Esophagus squamous epithelium (tissue), 5 donors: ENCODE results near the gene ZSCAN5B. TPM values are rescaled to one million over a fixed set of nuclear protein-coding genes. Genes with fewer than 3 reads are reported as not detected.

ENCODE experiments used
- DNase-seq: peaks from one replicate; lab custom pipeline; 2025; lab: John Stamatoyannopoulos, UW
- H3K27ac ChIP-seq, 4 donors: fragments of 200-600 bp; sonication (generic); one replicate each; pipeline ENCODE4 v1.5.1; 2016 to 2019; ENCODE audit warnings: mild to moderate bottlenecking in 1 of 4
- H3K27me3 ChIP-seq, 4 donors: fragments of 200-600 bp; sonication (generic); 1 replicate in 3 of 4; 2 replicates in 1 of 4; pipeline versions ENCODE4 v1.5.1 to v1.6.0; 2017 to 2021; ENCODE audit warnings: antibody characterized with exemption in 1 of 4
- H3K36me3 ChIP-seq, 3 donors: fragments of 200-600 bp; sonication (generic); one replicate each; pipeline ENCODE4 v1.5.1; 2016 to 2019
- H3K4me1 ChIP-seq, 3 donors: fragments of 200-600 bp; sonication (generic); one replicate each; pipeline ENCODE4 v1.5.1; 2017 to 2019
- H3K4me3 ChIP-seq, 4 donors: fragments of 200-600 bp; sonication (generic); 1 replicate in 3 of 4; 2 replicates in 1 of 4; pipeline ENCODE4 v1.5.1; 2016 to 2019; ENCODE audit warnings: mild to moderate bottlenecking in 2 of 4, moderate library complexity in 1 of 4
- H3K9me3 ChIP-seq, 3 donors: fragments of 200-600 bp; sonication (generic); one replicate each; pipeline ENCODE4 v1.5.1; 2016 to 2019
- POLR2A ChIP-seq, 4 donors: fragments of 450-650 bp; IDR thresholded peaks; one replicate each; pipeline ENCODE4 v1.6.1; 2017; ENCODE audit warnings: antibody characterized with exemption in 4 of 4, mild to moderate bottlenecking in 4 of 4, moderate library complexity in 3 of 4
- WGBS, 2 donors: methylation state at CpG; one replicate each; pipeline ENCODE4 v1.1.5; 2018; 5-methylcytosine and 5-hydroxymethylcytosine counted together
- intact Hi-C: fragments of 100-400 bp; cut with DNase I; formaldehyde crosslinking; loops from one replicate; pipeline ENCODE4 v1.15.0; 2022
- total RNA-seq, 4 donors: library from RNA; depleted of rRNA; stranded (reverse); fragments of >200 nt; gene quantifications; one replicate each; pipeline ENCODE4 v1.1.0, GENCODE V29; 2016
- TF ChIP-seq, protein P1 (sequence below), 6 experiments: fragments of 450-650 bp in 4 of 6; fragments of 200-600 bp in 2 of 6; sonication (generic) in 2 of 6; IDR thresholded peaks; one replicate each; pipeline ENCODE4 v1.5.1; 2016 to 2019; ENCODE audit warnings: antibody characterized with exemption in 6 of 6, mild to moderate bottlenecking in 4 of 6, moderate library complexity in 4 of 6
- donor health status: DM: yes; HTN: yes; CAD: no.

The ZSCAN5B gene
- total RNA-seq, 4 donors from 2014 or later: not detected

DNA sequence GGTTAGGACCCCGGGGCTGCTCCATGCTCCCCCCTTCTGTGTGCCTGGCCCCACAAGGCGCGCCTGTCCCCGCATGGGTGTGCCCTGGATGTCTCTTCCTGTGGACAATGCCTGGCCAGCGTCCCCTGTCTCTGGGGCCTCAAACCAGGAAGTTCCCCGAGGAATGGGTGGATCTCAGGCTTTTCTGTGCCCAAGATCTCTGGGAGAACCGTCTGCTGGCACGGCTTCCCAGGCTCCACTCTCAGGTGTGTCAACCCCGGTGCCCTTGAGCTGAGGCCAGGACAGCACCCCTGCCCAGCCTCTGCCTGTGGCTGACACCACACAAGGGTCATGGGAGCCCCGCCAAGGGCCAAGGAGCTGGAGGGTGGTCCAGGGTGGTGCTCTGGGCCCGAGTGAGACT, 40.8 kb downstream of the ZSCAN5B start:
- Histone ChIP-seq H3K27ac (peak overlapping the region in 1 of 4 donors; percentile 47), H3K27me3 (no peaks in the 10 kb centered on the region), H3K4me1 (peaks cover 0 to 14% (median 0%) of the 10 kb centered on the region in 3 donors), H3K36me3 (peaks cover 5 to 56% (median 15%) of the 10 kb centered on the region in 3 donors), H3K4me3 (no peak overlapping the region), H3K9me3 (no peaks in the 10 kb centered on the region)
- TF ChIP-seq POLR2A (IDR thresholded peaks at IDR 0.05): no peak
- TF ChIP-seq, protein P1, sequence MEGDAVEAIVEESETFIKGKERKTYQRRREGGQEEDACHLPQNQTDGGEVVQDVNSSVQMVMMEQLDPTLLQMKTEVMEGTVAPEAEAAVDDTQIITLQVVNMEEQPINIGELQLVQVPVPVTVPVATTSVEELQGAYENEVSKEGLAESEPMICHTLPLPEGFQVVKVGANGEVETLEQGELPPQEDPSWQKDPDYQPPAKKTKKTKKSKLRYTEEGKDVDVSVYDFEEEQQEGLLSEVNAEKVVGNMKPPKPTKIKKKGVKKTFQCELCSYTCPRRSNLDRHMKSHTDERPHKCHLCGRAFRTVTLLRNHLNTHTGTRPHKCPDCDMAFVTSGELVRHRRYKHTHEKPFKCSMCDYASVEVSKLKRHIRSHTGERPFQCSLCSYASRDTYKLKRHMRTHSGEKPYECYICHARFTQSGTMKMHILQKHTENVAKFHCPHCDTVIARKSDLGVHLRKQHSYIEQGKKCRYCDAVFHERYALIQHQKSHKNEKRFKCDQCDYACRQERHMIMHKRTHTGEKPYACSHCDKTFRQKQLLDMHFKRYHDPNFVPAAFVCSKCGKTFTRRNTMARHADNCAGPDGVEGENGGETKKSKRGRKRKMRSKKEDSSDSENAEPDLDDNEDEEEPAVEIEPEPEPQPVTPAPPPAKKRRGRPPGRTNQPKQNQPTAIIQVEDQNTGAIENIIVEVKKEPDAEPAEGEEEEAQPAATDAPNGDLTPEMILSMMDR (IDR thresholded peaks at IDR 0.05): no peak
- DNase-seq: no peak
- intact Hi-C loops: loop anchor here (10.0 kb wide), 1 partner anchor 52 kb away; no protein-coding TSS in a partner anchor
- WGBS, 2 donors: 90 to 91% methylated on average over 2 to 5 of the region's 11 CpGs

DNA sequence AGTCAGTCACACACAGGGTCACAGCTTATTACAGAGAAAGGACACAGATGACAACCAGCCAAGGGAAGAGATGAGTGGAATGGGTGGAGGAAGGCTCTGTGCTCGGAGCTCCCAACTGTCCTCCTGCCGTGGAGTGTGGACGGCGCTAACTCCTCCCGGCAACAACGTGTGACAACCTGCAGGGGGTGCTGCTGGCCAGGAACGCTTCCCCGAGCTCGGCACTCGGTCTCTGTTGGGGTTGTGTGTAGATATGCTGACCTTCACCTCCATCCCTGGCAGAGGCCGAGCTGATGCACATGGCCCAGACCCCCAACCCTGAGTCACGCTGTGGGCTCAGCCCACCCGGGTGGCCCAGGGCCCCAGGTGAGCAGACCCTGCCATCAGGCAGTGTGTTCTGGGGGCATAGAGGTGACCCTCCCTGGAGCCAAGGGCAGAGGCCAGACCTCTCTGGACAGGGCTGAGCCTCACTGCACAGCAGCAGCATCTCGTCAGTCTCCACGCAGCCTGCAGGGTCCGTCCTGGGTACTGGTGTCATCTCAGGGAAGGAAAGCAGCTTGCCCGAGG, 42.4 kb downstream of the ZSCAN5B start:
- Histone ChIP-seq H3K27ac (no peak overlapping the region), H3K27me3 (no peaks in the 10 kb centered on the region), H3K9me3 (no peaks in the 10 kb centered on the region), H3K36me3 (peaks cover 5 to 43% (median 15%) of the 10 kb centered on the region in 3 donors), H3K4me3 (no peak overlapping the region), H3K4me1 (peaks cover 0 to 14% (median 0%) of the 10 kb centered on the region in 3 donors)
- DNase-seq: no peak
- intact Hi-C loops: loop anchor here (10.0 kb wide), 1 partner anchor 50 kb away; no protein-coding TSS in a partner anchor
- 62 to 70% methylated on average over 7 of the region's 17 CpGs for WGBS, 2 donors
- no peak for TF ChIP-seq POLR2A (IDR thresholded peaks at IDR 0.05)
- TF ChIP-seq, protein P1 (IDR thresholded peaks at IDR 0.05): peak in 3 of 6 experiments; percentile 10 to 51 (median 15)

GRCh38 chr19:56153507-56153906, 44.1 kb downstream of the ZSCAN5B start:
- no peak overlapping the region for H3K27ac ChIP-seq
- 66 to 69% methylated on average over 5 of the region's 6 CpGs for WGBS, 2 donors

DNA sequence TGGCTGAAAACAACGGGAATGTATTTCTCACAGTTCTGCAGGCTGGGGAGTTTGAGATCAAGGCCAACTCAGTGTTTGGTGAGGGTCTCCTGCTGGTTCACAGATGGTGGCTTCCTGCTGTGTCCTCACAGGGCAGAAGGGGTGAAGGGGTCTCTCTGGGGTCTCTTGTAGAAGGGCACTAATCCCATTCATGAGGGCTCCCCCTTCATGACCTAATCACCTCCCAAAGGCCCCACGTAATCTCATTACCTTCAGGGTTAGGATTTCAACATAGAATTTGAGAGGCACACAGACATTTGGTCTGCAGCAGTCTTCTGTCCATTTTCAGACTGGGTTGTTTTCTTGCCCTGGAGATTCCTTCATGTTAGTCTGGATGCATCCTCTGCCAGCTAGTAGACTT, 44.9 kb downstream of the ZSCAN5B start:
- TF ChIP-seq, protein P1 (IDR thresholded peaks at IDR 0.05): no peak
- no peak for TF ChIP-seq POLR2A (IDR thresholded peaks at IDR 0.05)
- WGBS, 2 donors: 71% methylated on average over 2 of the region's 2 CpGs; no CpG with 5 or more reads in 1 of the 2 donors
- intact Hi-C loops: loop anchor here (10.0 kb wide), 1 partner anchor 48 kb away; no protein-coding TSS in a partner anchor
- H3K9me3 ChIP-seq: no peaks in the 10 kb centered on the region
- no peak overlapping the region for H3K4me3 ChIP-seq
- peaks cover 4 to 42% (median 5%) of the 10 kb centered on the region in 3 donors for H3K36me3 ChIP-seq
- DNase-seq: no peak
- no peak overlapping the region for H3K27ac ChIP-seq
- H3K4me1 ChIP-seq: peaks cover 0 to 14% (median 0%) of the 10 kb centered on the region in 3 donors
- H3K27me3 ChIP-seq: no peaks in the 10 kb centered on the region

More at GRCh38 chr19:56153507-56153906, 44.1 kb downstream of the ZSCAN5B start:
- H3K4me1 ChIP-seq: peaks cover 0 to 14% (median 0%) of the 10 kb centered on the region in 3 donors
- TF ChIP-seq, protein P1 (IDR thresholded peaks at IDR 0.05): no peak
- TF ChIP-seq POLR2A (IDR thresholded peaks at IDR 0.05): no peak
- DNase-seq: no peak
- intact Hi-C loops: loop anchor here (10.0 kb wide), 1 partner anchor 49 kb away; no protein-coding TSS in a partner anchor
- no peaks in the 10 kb centered on the region for H3K9me3 ChIP-seq
- peaks cover 2 to 39% (median 3%) of the 10 kb centered on the region in 3 donors for H3K36me3 ChIP-seq
- no peak overlapping the region for H3K4me3 ChIP-seq
- no peaks in the 10 kb centered on the region for H3K27me3 ChIP-seq

DNA sequence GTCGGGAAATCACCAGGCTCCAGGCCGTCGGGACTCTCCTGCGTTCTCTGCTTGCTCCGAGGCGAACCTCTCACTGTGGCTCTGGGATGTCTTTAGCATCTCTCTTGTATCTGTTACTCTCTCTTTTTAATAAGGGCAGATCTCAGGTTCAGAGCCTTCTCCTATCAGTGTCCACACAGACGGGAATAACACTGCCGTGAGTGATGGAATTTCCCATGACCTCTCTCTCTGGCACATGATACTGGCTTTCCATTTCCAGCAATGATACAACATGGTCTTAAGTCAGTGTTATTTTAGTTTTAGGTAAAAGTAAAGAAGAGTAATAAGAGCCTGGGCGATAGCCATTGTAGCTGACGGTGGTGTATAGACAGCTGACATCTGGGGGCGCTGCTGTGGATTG, 47.2 kb downstream of the ZSCAN5B start:
- no peak overlapping the region for H3K4me3 ChIP-seq
- no peak for DNase-seq
- no peaks in the 10 kb centered on the region for H3K27me3 ChIP-seq
- intact Hi-C loops: loop anchor here (10.0 kb wide), 1 partner anchor 46 kb away; no protein-coding TSS in a partner anchor
- TF ChIP-seq, protein P1 (IDR thresholded peaks at IDR 0.05): no peak
- no peak for TF ChIP-seq POLR2A (IDR thresholded peaks at IDR 0.05)
- H3K4me1 ChIP-seq: peaks cover 0 to 7% (median 0%) of the 10 kb centered on the region in 3 donors
- WGBS, 2 donors: 89 to 92% methylated on average over 10 to 11 of the region's 11 CpGs
- H3K36me3 ChIP-seq: peaks cover 4 to 56% (median 5%) of the 10 kb centered on the region in 3 donors
- H3K9me3 ChIP-seq: no peaks in the 10 kb centered on the region
- H3K27ac ChIP-seq: no peak overlapping the region
